ENCODE data around the gene IZUMO1.

- TF ChIP-seq CTCF (IDR thresholded peaks at IDR 0.05) (peak in 1 of 3 experiments; percentile 21), POLR2A (IDR thresholded peaks at IDR 0.05; ENCODE audit: low read depth) (no peak), EP300 (IDR thresholded peaks at IDR 0.05) (no peak), POLR2AphosphoS5 (IDR thresholded peaks at IDR 0.05) (no peak)
Measured at GRCh38 chr19:48728911-48729664, 17.6 kb downstream of the IZUMO1 start.

All from esophagus muscularis mucosa (tissue), 4 donors.